HG03342 (cell line): Measurements from ENCODE around the gene CRAMP1.

Experiments used
- ATAC-seq: cut with Tn5 transposase; IDR thresholded peaks from one replicate; pipeline ENCODE4 v1.9.1; 2021; ENCODE audit warnings: mild to moderate bottlenecking, moderate library complexity; ENCODE audit not compliant: unreplicated experiment

Gene CRAMP1

GRCh38 chr16:1631931-1632637 is 19.9 kb downstream of the CRAMP1 start:
- ATAC-seq: no peak

GRCh38 chr16:1632638-1632970 is 20.4 kb downstream of the CRAMP1 start:
- no peak for ATAC-seq

- no peak for ATAC-seq
Measured at GRCh38 chr16:1633310-1633709, 21.1 kb downstream of the CRAMP1 start.

GRCh38 chr16:1634541-1634940 is 22.4 kb downstream of the CRAMP1 start:
- ATAC-seq: no peak

- no peak for ATAC-seq
Measured at GRCh38 chr16:1635070-1635469, 22.9 kb downstream of the CRAMP1 start.

- no peak for ATAC-seq
Measured at GRCh38 chr16:1637526-1637925, 25.4 kb downstream of the CRAMP1 start.

- ATAC-seq: no peak
Measured at GRCh38 chr16:1638757-1639156, 26.6 kb downstream of the CRAMP1 start.

- ATAC-seq: no peak
Measured at GRCh38 chr16:1639282-1639681, 27.1 kb downstream of the CRAMP1 start.

- no peak for ATAC-seq
Measured at GRCh38 chr16:1639860-1640259, 27.7 kb downstream of the CRAMP1 start.

GRCh38 chr16:1640261-1640941 is 28.2 kb downstream of the CRAMP1 start:
- no peak for ATAC-seq

GRCh38 chr16:1641261-1641660 is 29.1 kb downstream of the CRAMP1 start:
- ATAC-seq: no peak

GRCh38 chr16:1642148-1642547 is 30.0 kb downstream of the CRAMP1 start:
- ATAC-seq: no peak

- no peak for ATAC-seq
Measured at GRCh38 chr16:1642753-1643152, 30.6 kb downstream of the CRAMP1 start.

- ATAC-seq: no peak
Measured at GRCh38 chr16:1643521-1643920, 31.4 kb downstream of the CRAMP1 start.

GRCh38 chr16:1645914-1646525 is 33.9 kb downstream of the CRAMP1 start:
- no peak for ATAC-seq

GRCh38 chr16:1647856-1648255 is 35.7 kb downstream of the CRAMP1 start:
- no peak for ATAC-seq

- no peak for ATAC-seq
Measured at GRCh38 chr16:1650131-1650530, 38.0 kb downstream of the CRAMP1 start.

- no peak for ATAC-seq
Measured at GRCh38 chr16:1651094-1651973, 39.2 kb downstream of the CRAMP1 start.

- ATAC-seq: no peak
Measured at GRCh38 chr16:1651974-1652312, 39.8 kb downstream of the CRAMP1 start.

- no peak for ATAC-seq
Measured at GRCh38 chr16:1653023-1653422, 40.9 kb downstream of the CRAMP1 start.

GRCh38 chr16:1654505-1655268 is 42.5 kb downstream of the CRAMP1 start:
- no peak for ATAC-seq
